ENCODE data around the gene RNASE1.

- no peak for TF ChIP-seq FOXM1 (IDR thresholded peaks at IDR 0.05; ENCODE audit: borderline replicate concordance)
- no peak for TF ChIP-seq LEF1 (IDR thresholded peaks at IDR 0.05; ENCODE audit: borderline replicate concordance)
- TF ChIP-seq FOXA1 (IDR thresholded peaks at IDR 0.05): no peak
- no peak for TF ChIP-seq NFRKB (IDR thresholded peaks at IDR 0.05)
- no peak for TF ChIP-seq TARDBP (IDR thresholded peaks at IDR 0.05)
- TF ChIP-seq HDGF (IDR thresholded peaks at IDR 0.05; ENCODE audit: borderline replicate concordance): no peak
- TF ChIP-seq ZNF384 (IDR thresholded peaks at IDR 0.05): no peak
Observed at GRCh38 chr14:20792556-20792955, 10.1 kb downstream of the RNASE1 start.

Measured in HEK293T (cell line).